Esophagus (tissue), 2 donors: ENCODE data around the gene SULT4A1. TPM values are rescaled to one million over a fixed set of nuclear protein-coding genes. Genes with fewer than 3 reads are reported as not detected.

Source experiments
- H3K27ac ChIP-seq, 2 donors: one replicate each; pipeline ENCODE4 v1.5.1; 2013; ENCODE audit warnings: low read depth in 2 of 2, mild to moderate bottlenecking in 2 of 2, inconsistent platforms in 1 of 2, low read length in 1 of 2, moderate library complexity in 1 of 2
- H3K27me3 ChIP-seq, 2 donors: one replicate each; pipeline ENCODE4 v1.6.1; 2013; ENCODE audit warnings: low read length in 2 of 2, control low read depth in 1 of 2, mild to moderate bottlenecking in 1 of 2; ENCODE audit not compliant: insufficient read depth in 2 of 2, control insufficient read depth in 1 of 2
- H3K36me3 ChIP-seq, 2 donors: one replicate each; pipeline ENCODE4 v1.6.1; 2013; ENCODE audit warnings: low read length in 1 of 2; ENCODE audit not compliant: control insufficient read depth in 2 of 2, insufficient read depth in 2 of 2
- H3K4me1 ChIP-seq, 2 donors: one replicate each; pipeline ENCODE4 v1.6.1; 2013; ENCODE audit warnings: low read length in 1 of 2; ENCODE audit not compliant: control insufficient read depth in 2 of 2, insufficient read depth in 2 of 2
- H3K4me3 ChIP-seq, 2 donors: one replicate each; pipeline ENCODE4 v1.5.1; 2013; ENCODE audit warnings: low read length in 2 of 2, mild to moderate bottlenecking in 2 of 2, low read depth in 1 of 2, moderate library complexity in 1 of 2
- H3K9me3 ChIP-seq, 2 donors: one replicate each; pipeline ENCODE4 v1.6.1; 2013; ENCODE audit warnings: mild to moderate bottlenecking in 2 of 2, low read depth in 1 of 2, low read length in 1 of 2, moderate library complexity in 1 of 2; ENCODE audit not compliant: control insufficient read depth in 2 of 2, insufficient read depth in 1 of 2
- WGBS, 2 donors: extraction: QIAGEN DNeasy Blood & Tissue Kit; methylation state at CpG; one replicate each; pipeline ENCODE4 v1.1.7; 2013; 5-methylcytosine and 5-hydroxymethylcytosine counted together
- polyA plus RNA-seq, 2 donors: library from polyadenylated mRNA; stranded (reverse); fragments of 200-250 nt; gene quantifications; one replicate each; pipeline ENCODE4 v1.2.3, GENCODE V29; 2013
- donor health status: healthy with polysubstance abuse.
- donor health status: Bipolar disorder and iron deficiency.

The SULT4A1 gene
- polyA plus RNA-seq, 2 donors = 0.01 TPM; not detected in 1

DNA sequence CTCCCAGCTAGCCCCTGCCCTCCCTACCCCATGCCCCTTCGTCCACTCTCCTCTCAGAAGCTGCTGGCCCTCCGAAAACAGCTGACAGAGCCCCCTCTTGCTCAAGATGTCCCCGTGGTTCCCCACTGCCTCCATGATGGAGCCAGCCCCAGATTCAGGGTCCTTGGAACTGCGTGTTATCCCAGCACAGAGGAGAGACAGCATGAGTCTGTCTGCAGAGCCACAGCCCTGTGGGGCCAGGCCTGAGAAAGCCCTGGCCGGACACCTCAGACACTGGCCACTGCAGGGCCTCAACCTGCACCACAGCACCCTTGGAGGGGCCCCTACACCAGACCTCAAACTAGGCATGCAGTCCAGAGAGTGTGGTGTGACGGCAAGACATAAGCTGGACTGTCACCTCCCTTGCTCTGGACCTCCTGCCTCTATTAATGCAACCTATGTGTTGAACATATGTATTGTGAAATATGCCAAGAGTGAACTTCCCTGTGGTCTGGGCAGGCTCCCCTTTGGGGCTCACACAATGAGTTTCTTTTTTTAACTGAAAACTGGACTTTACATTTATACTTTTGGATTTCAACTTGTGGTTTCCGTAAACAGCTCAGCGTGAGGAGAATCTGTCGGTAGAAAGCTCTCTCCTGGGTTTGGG, 19.9 kb upstream of the SULT4A1 start:
- Histone ChIP-seq H3K9me3 (no peaks in the 10 kb centered on the region), H3K27me3 (no peaks in the 10 kb centered on the region), H3K27ac (no peak overlapping the region), H3K4me1 (no peaks in the 10 kb centered on the region), H3K36me3 (no peaks in the 10 kb centered on the region), H3K4me3 (no peak overlapping the region)
- 75 to 86% methylated on average over 9 of the region's 9 CpGs for WGBS, 2 donors

DNA sequence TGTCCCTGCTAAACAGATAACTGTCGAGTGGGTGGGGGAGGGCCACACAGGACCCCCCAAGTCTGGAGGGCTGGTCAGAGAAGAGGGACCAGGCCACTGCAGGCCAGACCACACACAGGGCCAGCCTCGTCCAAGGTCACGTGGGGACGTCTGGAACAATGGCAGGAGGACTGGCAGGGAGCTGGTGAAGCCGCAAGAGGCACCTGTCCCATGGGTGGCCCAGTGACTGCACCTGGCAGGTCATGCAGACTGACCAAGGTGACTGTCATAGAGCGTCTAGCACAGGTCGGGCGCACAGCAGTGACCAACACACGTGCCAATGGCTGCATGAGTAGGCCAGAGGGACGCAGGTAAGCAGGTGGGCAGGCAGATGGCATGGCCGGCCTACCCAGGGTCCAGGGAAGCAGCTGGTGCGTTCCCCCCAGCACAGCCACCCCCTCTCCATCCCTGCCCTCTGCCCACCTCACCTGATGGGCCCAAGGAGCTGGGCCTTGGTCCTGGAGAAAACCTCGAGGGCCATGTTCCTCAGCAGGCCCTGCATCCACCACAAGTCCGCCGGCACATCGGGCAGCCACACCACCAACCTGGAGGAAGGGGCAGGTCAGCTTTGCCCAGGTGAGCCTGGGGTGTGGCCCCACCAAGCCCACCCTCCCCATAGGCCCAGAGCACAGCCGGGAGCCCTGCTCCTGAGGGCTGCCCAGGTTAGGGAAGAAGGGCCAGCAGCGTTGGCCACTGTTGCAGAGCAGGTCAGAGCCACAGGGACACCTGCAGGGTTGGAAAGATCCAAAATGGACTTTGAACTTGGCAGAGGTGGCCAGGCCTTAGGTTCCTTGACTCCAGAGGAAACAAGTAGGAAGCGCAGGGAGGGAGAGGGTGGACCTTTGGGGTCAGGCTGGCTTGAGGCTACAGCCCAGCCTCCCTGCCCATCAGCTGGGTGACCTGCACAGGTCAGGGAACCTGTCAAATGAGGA, 19.1 kb upstream of the SULT4A1 start:
- 81 to 84% methylated on average over 19 of the region's 19 CpGs for WGBS, 2 donors
- Histone ChIP-seq H3K27me3 (no peaks in the 10 kb centered on the region), H3K4me1 (no peaks in the 10 kb centered on the region), H3K4me3 (no peak overlapping the region), H3K27ac (no peak overlapping the region), H3K36me3 (no peaks in the 10 kb centered on the region), H3K9me3 (no peaks in the 10 kb centered on the region)

DNA sequence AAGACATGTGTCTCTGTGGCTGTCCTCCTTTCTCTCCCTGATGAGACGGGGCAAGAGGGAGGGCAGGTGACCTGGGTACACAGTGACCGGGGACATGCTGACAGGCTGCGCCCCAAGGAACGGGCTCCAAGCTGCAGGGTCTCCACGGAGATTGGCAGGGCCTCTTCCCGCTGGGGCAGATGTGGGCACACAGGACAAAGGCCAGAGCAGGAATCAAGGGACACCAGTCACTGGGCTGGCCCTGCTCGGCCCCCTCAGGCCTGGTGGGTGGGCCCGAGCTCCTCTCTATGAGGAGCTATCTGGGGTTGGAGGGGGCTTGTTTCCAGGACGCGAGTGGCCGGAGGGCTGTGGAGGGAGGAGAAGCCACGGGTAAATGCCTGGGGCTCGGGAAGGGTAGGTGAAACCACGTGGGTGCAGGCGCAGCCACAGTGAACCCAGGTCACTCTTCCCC, 18.3 kb upstream of the SULT4A1 start:
- H3K27ac ChIP-seq = no peak overlapping the region
- no peak overlapping the region for H3K4me3 ChIP-seq
- no peaks in the 10 kb centered on the region for H3K36me3 ChIP-seq
- no peaks in the 10 kb centered on the region for H3K9me3 ChIP-seq
- 83% methylated on average over 15 of the region's 15 CpGs for WGBS, 2 donors
- no peaks in the 10 kb centered on the region for H3K4me1 ChIP-seq
- no peaks in the 10 kb centered on the region for H3K27me3 ChIP-seq

DNA sequence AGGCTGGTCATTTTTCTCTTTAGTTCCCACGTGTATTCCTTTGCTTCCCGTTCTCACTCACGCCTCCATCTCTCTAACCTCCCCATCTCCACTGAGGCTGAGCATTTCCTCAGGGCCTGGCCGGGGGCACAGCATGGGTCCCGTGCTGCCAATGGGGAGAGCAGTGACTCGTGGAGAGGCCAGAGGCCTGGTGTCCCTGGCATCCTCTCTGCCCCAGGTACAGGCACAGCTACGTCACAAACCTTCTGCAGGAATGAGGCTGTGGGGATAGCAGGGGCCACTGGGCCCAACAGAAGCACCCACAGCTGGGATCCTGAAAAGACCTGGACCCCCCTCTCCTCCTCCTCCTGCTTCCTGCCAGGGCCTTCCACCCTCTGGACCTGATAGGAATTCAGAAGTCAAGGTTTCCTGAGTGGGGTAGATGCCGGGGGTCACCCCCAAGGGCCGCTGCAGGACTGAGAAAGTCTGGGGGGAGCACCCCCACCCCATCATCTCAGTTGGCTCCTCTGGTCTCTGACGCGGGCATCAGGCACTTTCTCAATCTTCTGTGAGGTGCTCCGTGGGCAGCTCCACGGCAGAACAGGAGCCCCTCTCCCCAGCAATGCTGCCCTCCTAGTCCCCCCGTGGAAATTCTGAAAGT, 17.7 kb upstream of the SULT4A1 start:
- H3K4me3 ChIP-seq = no peak overlapping the region
- H3K27ac ChIP-seq = no peak overlapping the region
- no peaks in the 10 kb centered on the region for H3K4me1 ChIP-seq
- H3K9me3 ChIP-seq = no peaks in the 10 kb centered on the region
- H3K36me3 ChIP-seq = no peaks in the 10 kb centered on the region
- 80% methylated on average over 14 of the region's 14 CpGs for WGBS, 2 donors
- no peaks in the 10 kb centered on the region for H3K27me3 ChIP-seq

DNA sequence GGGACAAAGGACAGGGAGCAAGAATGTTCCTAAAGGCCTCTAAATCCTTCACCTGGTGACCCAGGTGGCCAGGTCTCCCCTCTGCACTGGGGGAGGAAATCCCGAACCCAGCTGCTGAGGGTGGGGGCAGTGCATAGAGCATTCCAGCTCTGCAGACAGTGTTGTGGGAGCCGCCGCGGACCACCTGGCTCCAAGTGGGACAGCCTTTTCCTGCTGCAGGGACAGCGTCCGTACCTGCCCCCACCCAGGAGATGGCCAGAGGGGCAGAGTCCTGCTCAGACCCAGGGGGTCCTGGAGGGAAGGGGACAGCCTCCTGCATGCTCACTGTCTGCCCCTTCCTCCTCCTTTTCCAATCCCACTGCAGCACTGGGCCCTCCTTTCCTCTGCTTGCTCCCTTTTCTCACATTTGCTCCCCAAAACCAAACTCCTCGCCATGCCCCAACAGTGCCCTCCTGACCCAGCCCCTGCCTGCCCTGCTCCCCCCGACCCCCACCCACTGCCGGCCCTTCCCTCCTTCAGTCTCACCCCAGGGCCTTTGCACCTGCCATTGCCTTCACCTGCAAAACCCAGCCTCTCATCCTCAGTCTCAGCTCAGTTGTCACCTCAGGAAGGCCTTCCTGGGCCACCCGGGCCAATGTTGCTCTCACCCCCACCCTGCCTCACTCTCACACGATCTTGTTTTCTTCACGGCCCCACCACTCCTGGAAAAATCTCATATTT, 16.7 kb upstream of the SULT4A1 start:
- Histone ChIP-seq H3K27ac (no peak overlapping the region), H3K36me3 (no peaks in the 10 kb centered on the region), H3K4me3 (no peak overlapping the region), H3K9me3 (no peaks in the 10 kb centered on the region), H3K27me3 (no peaks in the 10 kb centered on the region), H3K4me1 (no peaks in the 10 kb centered on the region)
- WGBS, 2 donors = 65 to 72% methylated on average over 12 of the region's 12 CpGs

DNA sequence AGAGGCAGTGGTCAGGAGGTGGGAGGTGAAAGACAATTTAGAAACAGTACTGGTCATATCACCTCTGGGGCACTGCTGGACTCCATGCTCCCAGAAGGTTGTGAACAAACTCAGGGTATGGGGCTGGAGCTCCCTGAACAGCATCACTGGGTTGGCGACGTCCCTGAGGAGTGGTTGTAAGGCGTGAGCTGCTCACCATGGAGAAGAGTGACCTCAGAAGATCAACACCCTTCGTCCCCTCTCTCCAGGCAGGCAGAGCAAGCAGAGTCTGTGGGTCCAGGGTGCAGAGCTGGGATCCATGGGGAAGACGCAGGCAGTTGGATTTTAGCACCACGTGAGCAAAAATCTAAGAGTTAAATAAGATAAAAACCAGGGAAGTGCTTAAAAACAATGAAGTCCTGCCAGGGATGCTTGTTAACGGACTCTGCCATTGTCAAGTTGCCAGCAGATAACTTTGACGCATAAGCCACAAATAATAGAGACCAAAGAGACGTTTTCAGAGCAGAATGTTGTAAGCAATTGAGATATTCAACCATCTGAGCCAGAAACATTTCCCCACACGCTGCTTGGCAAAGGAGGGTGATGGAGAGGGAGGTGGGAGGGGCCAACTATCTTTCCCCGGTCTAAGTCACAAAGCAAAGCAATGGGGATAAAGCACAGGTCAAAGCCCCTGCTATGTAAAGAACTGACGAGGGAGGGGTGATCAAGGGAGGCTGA, 15.9 kb upstream of the SULT4A1 start:
- H3K4me1 ChIP-seq = no peaks in the 10 kb centered on the region
- H3K9me3 ChIP-seq = no peaks in the 10 kb centered on the region
- H3K36me3 ChIP-seq = no peaks in the 10 kb centered on the region
- H3K27ac ChIP-seq = no peak overlapping the region
- 46 to 49% methylated on average over 12 of the region's 12 CpGs for WGBS, 2 donors
- no peak overlapping the region for H3K4me3 ChIP-seq
- no peaks in the 10 kb centered on the region for H3K27me3 ChIP-seq

DNA sequence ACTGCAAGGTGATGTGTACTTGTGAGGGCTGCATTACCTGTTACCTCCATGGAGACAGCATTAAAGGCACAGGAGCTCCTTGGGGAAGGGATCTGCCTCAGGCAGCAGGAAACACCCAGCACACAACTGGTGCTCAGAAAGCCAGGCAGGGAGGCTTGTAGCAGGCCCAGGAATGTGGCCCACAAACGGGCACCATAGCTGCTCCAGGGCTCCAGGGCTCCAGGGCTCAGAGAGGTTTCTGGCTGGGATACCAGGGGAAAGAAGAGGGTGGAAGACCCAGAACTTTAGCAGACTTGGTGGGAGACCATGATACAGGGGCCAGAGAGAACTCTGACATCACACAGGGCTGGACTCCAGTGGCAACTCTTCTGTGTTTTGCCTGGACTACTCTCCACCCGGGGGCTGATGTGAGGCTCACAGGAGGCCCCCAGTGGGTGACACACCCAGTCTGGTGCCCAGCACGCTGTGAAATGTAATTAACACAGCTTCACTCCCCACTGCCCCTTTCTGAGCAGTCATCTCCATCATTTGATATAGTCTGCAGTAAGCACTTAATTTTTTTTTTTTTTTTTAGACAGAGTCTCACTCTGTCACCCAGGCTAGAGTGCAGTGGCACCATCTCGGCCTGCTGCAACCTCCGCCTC, 14.7 kb upstream of the SULT4A1 start:
- Histone ChIP-seq H3K4me1 (no peaks in the 10 kb centered on the region), H3K27me3 (no peaks in the 10 kb centered on the region), H3K4me3 (no peak overlapping the region), H3K36me3 (no peaks in the 10 kb centered on the region), H3K9me3 (no peaks in the 10 kb centered on the region), H3K27ac (no peak overlapping the region)
- 61 to 70% methylated on average over 5 of the region's 5 CpGs for WGBS, 2 donors

DNA sequence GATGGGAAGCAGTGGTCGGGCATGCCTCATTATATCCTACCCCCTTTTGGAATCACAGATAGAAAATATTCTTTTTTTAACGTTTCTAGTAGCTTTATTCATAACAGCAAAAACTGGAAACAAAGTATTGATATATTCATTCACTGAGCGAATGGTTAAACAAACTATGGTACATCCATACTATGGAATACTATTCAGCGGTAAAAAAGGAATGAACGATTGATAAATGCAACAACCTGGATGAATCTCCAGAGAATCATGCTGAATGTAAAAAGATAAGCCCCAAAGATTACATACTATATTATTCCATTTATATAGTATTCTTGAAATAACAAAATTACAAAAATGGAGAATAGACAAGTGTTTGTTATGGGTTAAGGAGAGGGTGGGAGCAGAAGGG, 7.5 kb upstream of the SULT4A1 start:
- Histone ChIP-seq H3K4me1 (no peaks in the 10 kb centered on the region), H3K4me3 (no peak overlapping the region), H3K36me3 (no peaks in the 10 kb centered on the region), H3K27ac (no peak overlapping the region), H3K27me3 (no peaks in the 10 kb centered on the region), H3K9me3 (no peaks in the 10 kb centered on the region)
- WGBS, 2 donors = 87 to 89% methylated on average over 5 of the region's 5 CpGs
